Measurements from ENCODE around the gene THSD7B.

- TF ChIP-seq TAF1 (IDR thresholded peaks at IDR 0.05; ENCODE audit: low read depth, low read length) (no peak), CTCF (IDR thresholded peaks at IDR 0.05; ENCODE audit: control extremely low read depth in 1 of 3, insufficient read depth in 1 of 3, low read depth in 1 of 3, low read length in 3 of 3) (no peak), POLR2AphosphoS5 (IDR thresholded peaks at IDR 0.05; ENCODE audit: low read depth, low read length) (no peak), POLR2A (IDR thresholded peaks at IDR 0.05; ENCODE audit: control extremely low read depth in 1 of 2, low read depth in 2 of 2, low read length in 2 of 2) (no peak)
Measured at GRCh38 chr2:137007938-137008337, 242.6 kb downstream of the THSD7B start.
